Osteoblast (primary cell): ENCODE results near the gene ADGRB3. TPM values are rescaled to one million over a fixed set of nuclear protein-coding genes. Genes with fewer than 3 reads are reported as not detected.

ENCODE experiments used
- DNase-seq: peaks from one replicate; pipeline ENCODE4 v3.0.0; 2011; ENCODE audit warnings: low spot score, mixed read lengths; ENCODE audit not compliant: insufficient read length; ENCODE audit errors: missing footprints
- H2AFZ ChIP-seq: 2 replicates; pipeline ENCODE4 v1.6.0; 2011; ENCODE audit warnings: mild to moderate bottlenecking, low read length
- H3K27ac ChIP-seq: 2 replicates; pipeline ENCODE4 v1.5.1; 2011; ENCODE audit warnings: mild to moderate bottlenecking, low read depth, low read length, moderate library complexity
- H3K27me3 ChIP-seq: 2 replicates; pipeline ENCODE4 v1.6.0; 2012; ENCODE audit warnings: mild to moderate bottlenecking, control low read depth, inconsistent platforms, low read length, moderate library complexity; ENCODE audit not compliant: insufficient read depth
- H3K36me3 ChIP-seq: 2 replicates; pipeline ENCODE4 v1.5.1; 2011; ENCODE audit warnings: mild to moderate bottlenecking, low read length, control low read depth, moderate library complexity; ENCODE audit not compliant: insufficient read depth
- H3K4me1 ChIP-seq: 2 replicates; pipeline ENCODE4 v1.5.1; 2011; ENCODE audit warnings: mild to moderate bottlenecking, low read length, control low read depth, moderate library complexity; ENCODE audit not compliant: insufficient read depth
- H3K4me2 ChIP-seq: 2 replicates; pipeline ENCODE4 v1.6.0; 2011; ENCODE audit warnings: mild to moderate bottlenecking, low read length; ENCODE audit not compliant: insufficient read depth
- H3K4me3 ChIP-seq: fragments of 200-600 bp; sonication (generic); 3 replicates; pipeline ENCODE4 v1.5.1; 2012; ENCODE audit warnings: mild to moderate bottlenecking, low read length, inconsistent platforms; ENCODE audit not compliant: insufficient read depth
- H3K79me2 ChIP-seq: 2 replicates; pipeline ENCODE4 v1.6.0; 2012; ENCODE audit warnings: mild to moderate bottlenecking, low read length, control low read depth, inconsistent platforms; ENCODE audit not compliant: insufficient read depth
- H3K9me3 ChIP-seq: 2 replicates; pipeline ENCODE4 v1.5.1; 2011; ENCODE audit warnings: low read depth, low read length, control low read depth
- H4K20me1 ChIP-seq: 2 replicates; pipeline ENCODE4 v1.6.0; 2012; ENCODE audit warnings: mild to moderate bottlenecking, low read length, control low read depth; ENCODE audit not compliant: insufficient read depth
- CTCF ChIP-seq: IDR thresholded peaks from 2 replicates; pipeline ENCODE4 v1.5.1; 2011; ENCODE audit warnings: mild to moderate bottlenecking, low read depth, low read length, moderate library complexity; ENCODE audit errors: extremely low read depth
- total RNA-seq: library from RNA; depleted of rRNA; stranded (reverse); fragments of >200 nt; gene quantifications from 2 replicates; pipeline ENCODE4 v1.2.3, GENCODE V29; 2012

ADGRB3 gene
- total RNA-seq, 1 donor = not detected

- H3K4me2 ChIP-seq = no peak overlapping the region
- H3K9me3 ChIP-seq = no peaks in the 10 kb centered on the region
- H3K79me2 ChIP-seq = no peaks in the 10 kb centered on the region
- H3K27ac ChIP-seq = no peak overlapping the region
- H3K27me3 ChIP-seq = no peaks in the 10 kb centered on the region
- H3K4me3 ChIP-seq = no peak overlapping the region
- no peak for TF ChIP-seq CTCF
- no peaks in the 10 kb centered on the region for H4K20me1 ChIP-seq
- DNase-seq = no peak
- no peak overlapping the region for H2AFZ ChIP-seq
- H3K4me1 ChIP-seq = no peaks in the 10 kb centered on the region
- no peaks in the 10 kb centered on the region for H3K36me3 ChIP-seq
Measured at GRCh38 chr6:69379518-69379917, 744.4 kb downstream of the ADGRB3 start.

GRCh38 chr6:69383627-69384026, 748.5 kb downstream of the ADGRB3 start:
- no peak for DNase-seq
- TF ChIP-seq CTCF = no peak
- no peaks in the 10 kb centered on the region for H3K4me1 ChIP-seq
- H3K36me3 ChIP-seq = no peaks in the 10 kb centered on the region
- no peak overlapping the region for H3K4me3 ChIP-seq
- no peak overlapping the region for H2AFZ ChIP-seq
- H3K27me3 ChIP-seq = no peaks in the 10 kb centered on the region
- H3K27ac ChIP-seq = no peak overlapping the region
- no peak overlapping the region for H3K4me2 ChIP-seq
- no peaks in the 10 kb centered on the region for H3K9me3 ChIP-seq
- H4K20me1 ChIP-seq = no peaks in the 10 kb centered on the region
- H3K79me2 ChIP-seq = no peaks in the 10 kb centered on the region

- Histone ChIP-seq H3K4me2 (no peak overlapping the region), H3K79me2 (no peaks in the 10 kb centered on the region), H3K36me3 (no peaks in the 10 kb centered on the region), H3K27ac (no peak overlapping the region), H3K27me3 (no peaks in the 10 kb centered on the region), H3K4me1 (no peaks in the 10 kb centered on the region), H3K4me3 (no peak overlapping the region), H3K9me3 (no peaks in the 10 kb centered on the region), H4K20me1 (no peaks in the 10 kb centered on the region), H2AFZ (no peak overlapping the region)
- no peak for DNase-seq
- no peak for TF ChIP-seq CTCF
Measured at GRCh38 chr6:69386426-69386825, 751.3 kb downstream of the ADGRB3 start.

GRCh38 chr6:69390125-69390524, 755.0 kb downstream of the ADGRB3 start:
- no peak for DNase-seq
- H3K4me1 ChIP-seq = no peaks in the 10 kb centered on the region
- H3K9me3 ChIP-seq = peaks cover 1% of the 10 kb centered on the region
- no peak overlapping the region for H2AFZ ChIP-seq
- no peak overlapping the region for H3K4me3 ChIP-seq
- H3K79me2 ChIP-seq = no peaks in the 10 kb centered on the region
- no peak overlapping the region for H3K4me2 ChIP-seq
- H3K27me3 ChIP-seq = no peaks in the 10 kb centered on the region
- TF ChIP-seq CTCF = no peak
- no peaks in the 10 kb centered on the region for H3K36me3 ChIP-seq
- H4K20me1 ChIP-seq = no peaks in the 10 kb centered on the region
- no peak overlapping the region for H3K27ac ChIP-seq
